Activated B cell treated with CpG ODN at 0.5 μM for 24 hours (primary cell): ENCODE data around the gene PLIN4. TPM values are rescaled to one million over a fixed set of nuclear protein-coding genes. Genes with fewer than 3 reads are reported as not detected.

Experiments
- ATAC-seq: fragments of 200-7000 bp; cut with Tn5 transposase; one replicate; pipeline ENCODE4 v1.10.0; 2021; ENCODE audit warnings: low read depth, mild to moderate bottlenecking, moderate library complexity
- CTCF ChIA-PET: fragments of 350-600 bp; sonication (Branson Sonifier 250); formaldehyde crosslinking; loops from one replicate; lab custom pipeline; 2021; ENCODE audit warnings: antibody characterized with exemption; lab: Charles Lee
- POLR2A ChIA-PET: fragments of 350-600 bp; sonication (Branson Sonifier 250); formaldehyde crosslinking; loops from one replicate; lab custom pipeline; 2021; ENCODE audit warnings: antibody characterized with exemption; lab: Charles Lee
- DNase-seq: peaks from one replicate; pipeline ENCODE4 v3.0.0; 2022
- H3K27ac Mint-ChIP-seq: one replicate; pipeline ENCODE4 v1.8.0; 2020; ENCODE audit warnings: mixed read lengths
- H3K27me3 Mint-ChIP-seq: one replicate; pipeline ENCODE4 v1.8.0; 2021; ENCODE audit warnings: mixed read lengths
- H3K36me3 Mint-ChIP-seq: one replicate; pipeline ENCODE4 v1.8.0; 2021; ENCODE audit warnings: low read depth, mixed read lengths
- H3K4me1 Mint-ChIP-seq: one replicate; pipeline ENCODE4 v1.8.0; 2021; ENCODE audit warnings: mixed read lengths
- H3K4me3 Mint-ChIP-seq: one replicate; pipeline ENCODE4 v1.8.0; 2020; ENCODE audit warnings: mild to moderate bottlenecking, mixed read lengths
- H3K9me3 Mint-ChIP-seq: one replicate; pipeline ENCODE4 v1.8.0; 2020; ENCODE audit warnings: mixed read lengths
- CTCF ChIP-seq: fragments of 200-600 bp; IDR thresholded peaks from one replicate; pipeline ENCODE4 v1.8.0; 2022; ENCODE audit warnings: antibody characterized with exemption, mild to moderate bottlenecking
- intact Hi-C: fragments of 100-400 bp; cut with micrococcal nuclease; formaldehyde crosslinking; loops from one replicate; pipeline ENCODE4 v1.15.1; 2024
- total RNA-seq: library from RNA; stranded (reverse); gene quantifications from 2 replicates; pipeline ENCODE4 v1.2.3, GENCODE V29; 2022

Gene PLIN4
- total RNA-seq, 1 donor from 2014 or later: not detected

- peak within 1 kb of the TSS; percentile 72 for H3K4me3 Mint-ChIP-seq
These were observed 45.9 kb downstream of the PLIN4 start, which contains the start of gene HDGFL2 for GRCh38 chr19:4472174-4472974. Gene HDGFL2 (plus strand): TSS chr19:4472297. CDS start chr19:4472351, 54 bp downstream.

GRCh38 chr19:4471403-4472173 is 46.7 kb downstream of the PLIN4 start:
- POLR2A ChIA-PET: interaction anchor here (0.5 to 2.2 kb wide), 25 partner anchors 8 to 1995 kb away, joined by 3 to 26 read pairs (median 4); partner anchors contain the start of genes APBA3, CHAF1A, DPP9 and EBI3
- ATAC-seq (peak; percentile 86), DNase-seq (peak; percentile 83)
- CTCF ChIA-PET: interaction anchor here (0.7 to 1.4 kb wide), 5 partner anchors 12 to 205 kb away, joined by 3 to 4 read pairs (median 3); partner anchors contain the start of gene MPND
- Mint-ChIP-seq H3K27ac (no peak overlapping the region), H3K9me3 (no peaks in the 10 kb centered on the region), H3K4me3 (no peak overlapping the region), H3K36me3 (peaks cover 8% of the 10 kb centered on the region), H3K4me1 (peaks cover 22% of the 10 kb centered on the region), H3K27me3 (no peaks in the 10 kb centered on the region)
- intact Hi-C loops: loop anchor here (1.0 to 5.0 kb wide), 10 partner anchors 14 to 1321 kb away; partner anchors contain the start of genes APBA3, CHAF1A, DPP9 and DUS3L
- no peak for TF ChIP-seq CTCF

More at GRCh38 chr19:4472174-4472974, 45.9 kb downstream of the PLIN4 start, which contains the start of gene HDGFL2:
- ChIA-PET POLR2A (interaction anchor here (0.5 to 2.2 kb wide), 13 partner anchors 12 to 1306 kb away, joined by 3 to 26 read pairs (median 5); partner anchors contain the start of genes APBA3, CHAF1A, DPP9 and EBI3), CTCF (interaction anchor here (1.3 kb wide), 2 partner anchors 53 to 204 kb away, joined by 3 read pairs; no protein-coding TSS in a partner anchor)
- no peaks in the 10 kb centered on the region for H3K27me3 Mint-ChIP-seq
- DNase-seq (peak; percentile 88), ATAC-seq (no peak)
- peaks cover 15% of the 10 kb centered on the region for H3K36me3 Mint-ChIP-seq
- no peaks in the 10 kb centered on the region for H3K9me3 Mint-ChIP-seq
- no peak for TF ChIP-seq CTCF
- peaks cover 22% of the 10 kb centered on the region for H3K4me1 Mint-ChIP-seq
- H3K27ac Mint-ChIP-seq: no peak within 1 kb of the TSS
- intact Hi-C loops: loop anchor here (2.0 to 5.0 kb wide), 6 partner anchors 105 to 1320 kb away; partner anchors contain the start of genes APBA3, DPP9, DUS3L and MRPL54

- Mint-ChIP-seq H3K27ac (no peak overlapping the region), H3K36me3 (no peaks in the 10 kb centered on the region), H3K4me3 (no peak overlapping the region), H3K9me3 (no peaks in the 10 kb centered on the region), H3K27me3 (no peaks in the 10 kb centered on the region), H3K4me1 (peaks cover 4% of the 10 kb centered on the region)
- TF ChIP-seq CTCF: no peak
- no peak for DNase-seq
- POLR2A ChIA-PET: no interaction called here
- intact Hi-C loops: no loop called here
- no peak for ATAC-seq
- CTCF ChIA-PET: no interaction called here
These were observed 50.5 kb downstream of the PLIN4 start for GRCh38 chr19:4467835-4468234.

- Mint-ChIP-seq H3K9me3 (no peaks in the 10 kb centered on the region), H3K4me1 (no peaks in the 10 kb centered on the region), H3K36me3 (no peaks in the 10 kb centered on the region), H3K4me3 (no peak overlapping the region), H3K27me3 (no peaks in the 10 kb centered on the region), H3K27ac (no peak overlapping the region)
- TF ChIP-seq CTCF: no peak
- ChIA-PET POLR2A (interaction anchor here (0.6 to 0.7 kb wide), 4 partner anchors 9 to 285 kb away, joined by 4 to 7 read pairs (median 4); no protein-coding TSS in a partner anchor), CTCF (no interaction called here)
- DNase-seq: no peak
- ATAC-seq: no peak
- intact Hi-C loops: no loop called here
These were observed 53.3 kb downstream of the PLIN4 start for GRCh38 chr19:4464815-4465581.
